CD14-positive monocyte (primary cell): ENCODE measurements around the gene UBN2. TPM values are rescaled to one million over a fixed set of nuclear protein-coding genes. Genes with fewer than 3 reads are reported as not detected.
"Not testable (repeated sequence)": the region's sequence is repeated elsewhere in the genome, so short reads cannot be mapped to it uniquely, and the experiment has no call there.

Source experiments
- DNase-seq, 3 donors: peaks; one replicate each; pipeline ENCODE4 v3.0.0-alpha.2; 2011 to 2022
- H2AFZ ChIP-seq: 2 replicates; pipeline ENCODE4 v1.6.0; 2012; ENCODE audit warnings: mild to moderate bottlenecking, low read depth, low read length, inconsistent platforms; ENCODE audit not compliant: insufficient read depth, poor library complexity, severe bottlenecking
- H3K27ac ChIP-seq, 2 donors: 1 replicate in 1 of 2; 2 replicates in 1 of 2; pipeline ENCODE4 v1.5.1; 2012 to 2013; ENCODE audit warnings: low read length in 2 of 2, control low read depth in 1 of 2, inconsistent platforms in 1 of 2, low read depth in 1 of 2, mild to moderate bottlenecking in 1 of 2
- H3K27me3 ChIP-seq, 2 donors: one replicate each; pipeline versions ENCODE4 v1.6.0 to v1.6.1; 2011 to 2013; ENCODE audit warnings: low read length in 2 of 2; ENCODE audit not compliant: control insufficient read depth in 2 of 2, insufficient read depth in 2 of 2
- H3K36me3 ChIP-seq, 2 donors: replicated peaks in 1 of 2; 1 replicate in 1 of 2; 2 replicates in 1 of 2; pipeline versions ENCODE4 v1.5.1 to v1.6.1; 2012 to 2013; ENCODE audit warnings: low read length in 2 of 2, control low read depth in 1 of 2, inconsistent platforms in 1 of 2, mild to moderate bottlenecking in 1 of 2; ENCODE audit not compliant: insufficient read depth in 2 of 2, control insufficient read depth in 1 of 2
- H3K4me1 ChIP-seq, 2 donors: 1 replicate in 1 of 2; 2 replicates in 1 of 2; pipeline versions ENCODE4 v1.5.1 to v1.6.1; 2012 to 2013; ENCODE audit warnings: low read length in 2 of 2, control low read depth in 1 of 2, inconsistent platforms in 1 of 2, mild to moderate bottlenecking in 1 of 2, moderate library complexity in 1 of 2; ENCODE audit not compliant: insufficient read depth in 2 of 2, control insufficient read depth in 1 of 2
- H3K4me2 ChIP-seq: replicated peaks from 2 replicates; pipeline ENCODE3; 2012; ENCODE audit warnings: low read length, moderate library complexity, mild to moderate bottlenecking; ENCODE audit not compliant: poor library complexity, severe bottlenecking; ENCODE audit errors: extremely low read depth
- H3K4me3 ChIP-seq, 3 experiments: fragments of 200-600 bp in 1 of 3; sonication (generic) in 1 of 3; replicated peaks in 1 of 3; 1 replicate in 2 of 3; 2 replicates in 1 of 3; pipeline ENCODE4 v1.5.1; 2011 to 2013; ENCODE audit warnings: low read length in 3 of 3, mild to moderate bottlenecking in 3 of 3, control low read depth in 2 of 3, low read depth in 2 of 3, inconsistent platforms in 1 of 3, moderate library complexity in 1 of 3
- H3K79me2 ChIP-seq: 2 replicates; pipeline ENCODE4 v1.6.0; 2012; ENCODE audit warnings: mild to moderate bottlenecking, control low read depth, inconsistent platforms, low read length, moderate library complexity; ENCODE audit not compliant: insufficient read depth
- H3K9ac ChIP-seq: 2 replicates; pipeline ENCODE4 v1.6.0; 2017; ENCODE audit warnings: low read length, mild to moderate bottlenecking; ENCODE audit not compliant: insufficient read depth, poor library complexity, severe bottlenecking
- H3K9me3 ChIP-seq, 2 donors: replicated peaks in 1 of 2; 1 replicate in 1 of 2; 2 replicates in 1 of 2; pipeline versions ENCODE4 v1.5.1 to v1.6.1; 2012 to 2013; ENCODE audit warnings: low read length in 2 of 2, control low read depth in 1 of 2; ENCODE audit not compliant: control insufficient read depth in 1 of 2, insufficient read depth in 1 of 2
- H4K20me1 ChIP-seq: 2 replicates; pipeline ENCODE4 v1.6.0; 2012; ENCODE audit warnings: mild to moderate bottlenecking, low read length, control low read depth, moderate library complexity; ENCODE audit not compliant: insufficient read depth
- H3K27ac Mint-ChIP-seq, 7 donors: one replicate each; pipeline ENCODE4 v1.8.0; 2020; ENCODE audit warnings: mild to moderate bottlenecking in 7 of 7, mixed read lengths in 7 of 7, moderate library complexity in 6 of 7, inconsistent platforms in 2 of 7
- H3K27me3 Mint-ChIP-seq, 3 donors: one replicate each; pipeline ENCODE4 v1.8.0; 2021 to 2022; ENCODE audit warnings: low read depth in 3 of 3, mild to moderate bottlenecking in 3 of 3, mixed read lengths in 3 of 3, moderate library complexity in 3 of 3, inconsistent platforms in 1 of 3
- H3K36me3 Mint-ChIP-seq, 2 donors: one replicate each; pipeline ENCODE4 v1.8.0; 2020; ENCODE audit warnings: mixed read lengths in 2 of 2, inconsistent platforms in 1 of 2, mild to moderate bottlenecking in 1 of 2
- H3K4me1 Mint-ChIP-seq: one replicate; pipeline ENCODE4 v1.8.0; 2020; ENCODE audit warnings: mild to moderate bottlenecking, mixed read lengths
- H3K4me3 Mint-ChIP-seq, 2 donors: one replicate each; pipeline ENCODE4 v1.8.0; 2020; ENCODE audit warnings: mild to moderate bottlenecking in 2 of 2, mixed read lengths in 2 of 2, moderate library complexity in 1 of 2
- H3K9me3 Mint-ChIP-seq, 7 donors: one replicate each; pipeline ENCODE4 v1.8.0; 2020 to 2022; ENCODE audit warnings: mixed read lengths in 7 of 7, mild to moderate bottlenecking in 6 of 7, moderate library complexity in 6 of 7, inconsistent platforms in 2 of 7
- WGBS: methylation state at CpG from one replicate; pipeline ENCODE4 v1.1.5; 2013; ENCODE audit warnings: missing lambda C conversion rate; ENCODE audit not compliant: insufficient coverage; 5-methylcytosine and 5-hydroxymethylcytosine counted together
- intact Hi-C, 2 donors: fragments of 100-400 bp; cut with micrococcal nuclease; formaldehyde crosslinking; loops; one replicate each; pipeline versions ENCODE4 v1.15.0 to v1.15.1; 2023
- polyA plus RNA-seq, 3 donors: library from polyadenylated mRNA; depleted of rRNA in 1 of 3; unstranded in 2 of 3; stranded (reverse) in 1 of 3; fragments of 300-500 nt in 2 of 3; fragments of >200 nt in 1 of 3; fragmentation: Illumina TruSeq in 2 of 3; gene quantifications; 1 replicate in 2 of 3; 2 replicates in 1 of 3; pipeline ENCODE4 v1.2.3, GENCODE V29; 2012 to 2021

The UBN2 gene
- polyA plus RNA-seq, 3 donors = 0.80 to 4.2 (median 1.6) TPM

DNA sequence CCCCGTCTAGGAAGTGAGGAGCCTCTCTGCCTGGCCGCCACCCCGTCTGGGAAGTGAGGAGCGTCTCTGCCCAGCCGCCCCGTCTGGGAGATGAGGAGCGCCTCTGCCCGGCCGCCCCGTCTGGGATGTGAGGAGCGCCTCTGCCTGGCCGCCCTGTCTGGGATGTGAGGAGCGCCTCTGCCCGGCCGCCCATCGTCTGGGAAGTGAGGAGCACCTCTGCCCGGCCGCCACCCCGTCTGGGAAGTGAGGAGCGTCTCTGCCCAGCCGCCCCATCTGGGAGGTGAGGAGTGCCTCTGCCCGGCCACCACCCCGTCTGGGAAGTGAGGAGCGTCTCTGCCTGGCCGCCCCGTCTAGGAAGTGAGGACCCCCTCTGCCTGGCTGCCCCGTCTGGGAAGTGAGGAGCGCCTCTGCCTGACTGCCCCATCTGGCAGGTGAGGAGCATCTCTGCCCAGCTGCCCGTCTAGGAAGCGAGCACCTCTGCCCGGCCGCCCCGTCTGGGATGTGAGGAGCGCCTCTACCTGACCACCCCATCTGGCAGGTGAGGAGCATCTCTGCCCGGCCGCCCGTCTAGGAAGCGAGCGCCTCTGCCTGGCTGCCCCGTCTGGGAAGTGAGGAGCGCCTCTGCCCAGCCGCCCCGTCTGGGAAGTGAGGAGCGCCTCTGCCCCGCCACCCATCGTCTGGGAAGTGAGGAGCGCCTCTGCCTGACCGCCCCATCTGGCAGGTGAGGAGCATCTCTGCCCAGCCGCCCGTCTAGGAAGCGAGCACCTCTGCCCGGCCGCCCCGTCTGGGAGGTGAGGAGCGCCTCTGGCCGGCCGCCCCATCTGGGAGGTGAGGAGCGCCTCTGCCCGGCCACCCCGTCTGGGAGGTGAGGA, 5.5 kb upstream of the UBN2 start:
- H3K27ac ChIP-seq, H3K9ac ChIP-seq, H3K4me3 Mint-ChIP-seq, H3K27me3 Mint-ChIP-seq, DNase-seq, H3K4me1 ChIP-seq, H3K27me3 ChIP-seq, H3K27ac Mint-ChIP-seq, H3K36me3 Mint-ChIP-seq, H3K4me1 Mint-ChIP-seq, H3K4me2 ChIP-seq, intact Hi-C loops, H3K79me2 ChIP-seq, H3K36me3 ChIP-seq, H3K9me3 ChIP-seq, H3K4me3 ChIP-seq, H4K20me1 ChIP-seq, H2AFZ ChIP-seq: not testable (repeated sequence)
- WGBS = 96% methylated on average over 48 of the region's 60 CpGs
- peaks cover 3 to 17% (median 8%) of the 10 kb centered on the region in 7 donors for H3K9me3 Mint-ChIP-seq

DNA sequence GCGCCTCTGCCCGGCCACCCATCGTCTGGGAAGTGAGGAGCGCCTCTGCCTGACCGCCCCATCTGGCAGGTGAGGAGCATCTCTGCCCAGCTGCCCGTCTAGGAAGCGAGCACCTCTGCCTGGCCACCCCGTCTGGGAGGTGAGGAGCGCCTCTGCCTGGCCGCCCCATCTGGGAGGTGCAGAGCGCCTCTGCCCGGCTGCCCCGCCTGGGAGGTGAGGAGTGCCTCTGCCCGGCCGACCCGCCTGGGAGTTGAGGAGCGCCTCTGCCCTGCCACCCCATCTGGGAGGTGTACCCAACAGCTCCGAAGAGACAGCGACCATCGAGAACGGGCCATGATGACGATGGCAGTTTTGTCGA, 4.9 kb upstream of the UBN2 start:
- H4K20me1 ChIP-seq, H3K27ac ChIP-seq, H3K4me1 ChIP-seq, intact Hi-C loops, H2AFZ ChIP-seq, H3K4me3 Mint-ChIP-seq, H3K36me3 ChIP-seq, DNase-seq, H3K4me3 ChIP-seq, H3K27me3 Mint-ChIP-seq, H3K36me3 Mint-ChIP-seq, H3K79me2 ChIP-seq, H3K27me3 ChIP-seq, H3K9ac ChIP-seq, H3K4me1 Mint-ChIP-seq, H3K9me3 ChIP-seq, H3K4me2 ChIP-seq: not testable (repeated sequence)
- H3K9me3 Mint-ChIP-seq = peaks cover 3 to 16% (median 8%) of the 10 kb centered on the region in 7 donors
- WGBS = 97% methylated on average over 17 of the region's 23 CpGs
- peak overlapping the region in 1 of 7 donors; percentile 71 for H3K27ac Mint-ChIP-seq

DNA sequence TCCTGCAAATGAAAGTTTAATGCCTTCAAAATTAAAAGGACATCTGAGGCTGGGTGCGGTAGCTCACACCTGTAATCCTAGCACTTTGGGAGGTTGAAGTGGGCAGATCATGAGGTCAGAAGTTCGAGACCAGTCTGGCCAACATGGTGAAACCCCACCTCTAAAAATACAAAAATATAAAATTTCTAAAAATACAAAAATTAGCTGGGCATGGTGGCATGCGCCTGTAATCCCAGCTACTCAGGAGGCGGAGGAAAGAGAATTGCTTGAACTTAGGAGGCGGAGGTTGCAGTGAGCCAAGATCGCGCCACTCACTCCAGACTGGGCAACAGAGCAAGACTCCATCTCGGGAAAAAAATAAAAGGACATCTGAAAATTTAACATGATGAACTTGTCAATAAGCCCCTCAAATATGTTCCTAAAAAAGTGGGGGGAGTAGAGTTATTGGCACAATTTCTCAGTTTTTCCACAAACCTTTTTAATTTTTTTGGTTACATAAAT, 4.0 kb upstream of the UBN2 start:
- WGBS = 98% methylated on average over 5 of the region's 8 CpGs
- H3K4me3 Mint-ChIP-seq, H3K36me3 Mint-ChIP-seq, DNase-seq, H3K27ac ChIP-seq, H3K9me3 ChIP-seq, H2AFZ ChIP-seq, H3K9ac ChIP-seq, intact Hi-C loops, H3K27me3 ChIP-seq, H3K27ac Mint-ChIP-seq, H3K4me2 ChIP-seq, H3K4me1 Mint-ChIP-seq, H3K79me2 ChIP-seq, H4K20me1 ChIP-seq, H3K4me3 ChIP-seq, H3K36me3 ChIP-seq, H3K27me3 Mint-ChIP-seq: not testable (repeated sequence)
- H3K4me1 ChIP-seq = peaks cover 10 to 12% of the 10 kb centered on the region in 2 donors
- H3K9me3 Mint-ChIP-seq = peaks cover 3 to 16% (median 8%) of the 10 kb centered on the region in 7 donors
